Right ventricle myocardium superior (tissue), 1 donor: Measurements from ENCODE around the gene ACSL5. TPM values are rescaled to one million over a fixed set of nuclear protein-coding genes. Genes with fewer than 3 reads are reported as not detected.

Experiments
- ATAC-seq: fragments of 200-7000 bp; cut with Tn5 transposase; one replicate; pipeline ENCODE4 v1.9.1; 2020; ENCODE audit warnings: mild to moderate bottlenecking; ENCODE audit not compliant: poor library complexity
- DNase-seq: peaks from one replicate; pipeline ENCODE4 v3.0.0-alpha.2; 2020
- intact Hi-C: fragments of 100-400 bp; cut with DNase I; formaldehyde crosslinking; loops from one replicate; pipeline ENCODE4 v1.11.2; 2022
- total RNA-seq: library from RNA; stranded (reverse); fragmentation: NEBNext Ultra II Directional; extraction: Animal tissue kit (Norgen Biotek cat#: 25700); gene quantifications from one replicate; pipeline ENCODE4 v1.2.1, GENCODE V29; 2021
- donor health status: DM: no; HTN: yes; CAD: no; lungs with severe emphysema.

ACSL5 gene
- total RNA-seq, 1 donor from 2014 or later, result 6.0 TPM

GRCh38 chr10:112347709-112348671, 25.9 kb upstream of the ACSL5 start:
- DNase-seq (no peak), ATAC-seq (no peak)
- intact Hi-C loops, result no loop called here

GRCh38 chr10:112348759-112349158, 25.2 kb upstream of the ACSL5 start:
- intact Hi-C loops, result no loop called here
- DNase-seq, result no peak
- no peak for ATAC-seq

GRCh38 chr10:112349521-112350085, 24.3 kb upstream of the ACSL5 start:
- ATAC-seq (no peak), DNase-seq (no peak)
- intact Hi-C loops, result no loop called here

- no peak for DNase-seq
- intact Hi-C loops, result no loop called here
- no peak for ATAC-seq
These were observed 22.8 kb upstream of the ACSL5 start for GRCh38 chr10:112351146-112351545.

GRCh38 chr10:112352044-112352443, 21.9 kb upstream of the ACSL5 start:
- ATAC-seq (peak; percentile 92), DNase-seq (no peak)
- intact Hi-C loops, result no loop called here

- DNase-seq (no peak), ATAC-seq (no peak)
- intact Hi-C loops, result no loop called here
These were observed 20.9 kb upstream of the ACSL5 start for GRCh38 chr10:112353046-112353445.

- intact Hi-C loops, result no loop called here
- no peak for DNase-seq
These were observed 17.2 kb upstream of the ACSL5 start for GRCh38 chr10:112356686-112357085.

GRCh38 chr10:112359606-112360307, 14.2 kb upstream of the ACSL5 start:
- ATAC-seq, result no peak
- DNase-seq, result no peak
- intact Hi-C loops, result no loop called here

More at GRCh38 chr10:112356686-112357085, 17.2 kb upstream of the ACSL5 start:
- ATAC-seq, result no peak

GRCh38 chr10:112360308-112361270, 13.3 kb upstream of the ACSL5 start:
- peak; percentile 76 for DNase-seq
- intact Hi-C loops, result no loop called here
- peak; percentile 66 for ATAC-seq

- intact Hi-C loops, result no loop called here
- ATAC-seq (peak; percentile 76), DNase-seq (peak; percentile 63)
These were observed 11.8 kb upstream of the ACSL5 start for GRCh38 chr10:112361951-112362751.

GRCh38 chr10:112362833-112363232, 11.1 kb upstream of the ACSL5 start:
- peak; percentile 82 for DNase-seq
- peak; percentile 77 for ATAC-seq
- intact Hi-C loops, result no loop called here

GRCh38 chr10:112363696-112364688, 9.9 kb upstream of the ACSL5 start:
- intact Hi-C loops, result no loop called here
- ATAC-seq, result no peak
- no peak for DNase-seq

- DNase-seq (no peak), ATAC-seq (peak; percentile 14)
- intact Hi-C loops, result no loop called here
These were observed 8.9 kb upstream of the ACSL5 start for GRCh38 chr10:112365014-112365432.

- DNase-seq (no peak), ATAC-seq (no peak)
- intact Hi-C loops, result no loop called here
These were observed 8.5 kb upstream of the ACSL5 start for GRCh38 chr10:112365451-112365850.

GRCh38 chr10:112366992-112367391, 6.9 kb upstream of the ACSL5 start:
- intact Hi-C loops, result no loop called here
- no peak for DNase-seq
- ATAC-seq, result no peak

- intact Hi-C loops, result no loop called here
These were observed 6.4 kb upstream of the ACSL5 start for GRCh38 chr10:112367516-112367915.

More at GRCh38 chr10:112367516-112367915, 6.4 kb upstream of the ACSL5 start:
- no peak for ATAC-seq
- no peak for DNase-seq
